Gastroesophageal sphincter (tissue), 4 donors: ENCODE results near the gene RAB7A. TPM values are rescaled to one million over a fixed set of nuclear protein-coding genes. Genes with fewer than 3 reads are reported as not detected.

Source experiments
- ATAC-seq: fragments of 150-250 bp; one replicate; pipeline ENCODE4 v1.9.1; 2016; ENCODE audit warnings: mild to moderate bottlenecking, moderate library complexity
- H3K27ac ChIP-seq, 4 donors: fragments of 200-600 bp; sonication (generic) in 3 of 4; 1 replicate in 3 of 4; 2 replicates in 1 of 4; pipeline ENCODE4 v1.5.1; 2016 to 2019
- H3K27me3 ChIP-seq: fragments of 200-600 bp; sonication (generic); one replicate; pipeline ENCODE4 v1.5.1; 2019
- H3K36me3 ChIP-seq, 2 donors: fragments of 200-600 bp; sonication (generic); one replicate each; pipeline ENCODE4 v1.5.1; 2019; ENCODE audit warnings: control low read depth in 1 of 2
- H3K4me1 ChIP-seq, 3 donors: fragments of 200-600 bp; sonication (generic); 1 replicate in 2 of 3; 2 replicates in 1 of 3; pipeline ENCODE4 v1.5.1; 2016 to 2019; ENCODE audit warnings: control low read depth in 2 of 3
- H3K4me3 ChIP-seq, 2 donors: fragments of 200-600 bp; sonication (generic); one replicate each; pipeline ENCODE4 v1.5.1; 2019; ENCODE audit warnings: mild to moderate bottlenecking in 1 of 2, moderate library complexity in 1 of 2
- H3K9me3 ChIP-seq, 3 donors: fragments of 200-600 bp; sonication (generic); one replicate each; pipeline ENCODE4 v1.5.1; 2017 to 2019; ENCODE audit warnings: control low read depth in 2 of 3
- EP300 ChIP-seq: sonication (generic); formaldehyde crosslinking; IDR thresholded peaks from one replicate; pipeline ENCODE4 v1.6.1; 2017; ENCODE audit warnings: antibody characterized with exemption, mild to moderate bottlenecking
- POLR2A ChIP-seq, 2 donors: fragments of 450-650 bp; IDR thresholded peaks; one replicate each; pipeline ENCODE4 v1.6.1; 2017; ENCODE audit warnings: antibody characterized with exemption in 2 of 2, mild to moderate bottlenecking in 2 of 2, moderate library complexity in 1 of 2
- POLR2AphosphoS5 ChIP-seq: sonication (generic); formaldehyde crosslinking; IDR thresholded peaks from one replicate; pipeline ENCODE4 v1.6.1; 2017; ENCODE audit warnings: antibody characterized with exemption
- whole genome bisulfite sequencing, 2 donors: methylation state at CpG; one replicate each; pipeline ENCODE4 v1.1.5; 2018; ENCODE audit warnings: low coverage in 1 of 2; 5-methylcytosine and 5-hydroxymethylcytosine counted together
- total RNA-seq, 4 donors: library from RNA; depleted of rRNA; stranded (reverse); fragments of >200 nt; gene quantifications; one replicate each; pipeline ENCODE4 v1.1.0, GENCODE V29; 2016
- TF ChIP-seq, protein P1 (sequence below), 4 experiments: fragments of 200-600 bp in 2 of 4; fragments of 450-650 bp in 2 of 4; sonication (generic) in 1 of 4; IDR thresholded peaks; one replicate each; pipeline ENCODE4 v1.5.1; 2017 to 2019; ENCODE audit warnings: antibody characterized with exemption in 4 of 4, mild to moderate bottlenecking in 2 of 4, moderate library complexity in 2 of 4

Gene RAB7A
- total RNA-seq, 4 donors from 2014 or later, result 77.9 to 109 (median 87.2) TPM

DNA sequence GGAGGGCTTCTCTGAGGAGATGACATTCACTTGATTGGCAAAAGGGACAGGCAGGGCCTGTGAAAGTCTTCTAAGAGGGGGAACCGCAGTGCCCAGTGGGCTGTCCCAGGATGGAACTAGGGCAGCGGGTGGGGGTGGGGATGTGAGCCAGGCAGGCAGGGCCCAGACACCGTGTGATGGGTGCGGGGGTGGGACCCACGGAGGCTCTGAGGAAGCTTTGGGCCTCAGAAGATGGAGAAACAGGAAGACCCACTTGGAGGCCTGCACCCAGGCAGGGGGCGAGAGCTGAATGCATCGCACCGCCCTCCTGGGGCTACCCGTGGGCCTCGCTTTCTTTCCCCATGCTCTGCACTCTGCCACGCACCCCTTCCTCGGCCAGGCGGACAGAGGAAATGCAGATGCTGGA lies 120.5 kb downstream of the RAB7A start:
- Histone ChIP-seq H3K4me1 (peaks cover 0 to 20% (median 3%) of the 10 kb centered on the region in 3 donors), H3K27ac (peak overlapping the region in 3 of 4 donors; percentile 74 to 78 (median 78)), H3K36me3 (no peaks in the 10 kb centered on the region), H3K4me3 (peak overlapping the region in 1 of 2 donors; percentile 55), H3K9me3 (no peaks in the 10 kb centered on the region), H3K27me3 (no peaks in the 10 kb centered on the region)
- no peak for ATAC-seq
- TF ChIP-seq POLR2AphosphoS5 (no peak), POLR2A (IDR thresholded peaks at IDR 0.05) (no peak), EP300 (no peak)
- TF ChIP-seq, protein P1, sequence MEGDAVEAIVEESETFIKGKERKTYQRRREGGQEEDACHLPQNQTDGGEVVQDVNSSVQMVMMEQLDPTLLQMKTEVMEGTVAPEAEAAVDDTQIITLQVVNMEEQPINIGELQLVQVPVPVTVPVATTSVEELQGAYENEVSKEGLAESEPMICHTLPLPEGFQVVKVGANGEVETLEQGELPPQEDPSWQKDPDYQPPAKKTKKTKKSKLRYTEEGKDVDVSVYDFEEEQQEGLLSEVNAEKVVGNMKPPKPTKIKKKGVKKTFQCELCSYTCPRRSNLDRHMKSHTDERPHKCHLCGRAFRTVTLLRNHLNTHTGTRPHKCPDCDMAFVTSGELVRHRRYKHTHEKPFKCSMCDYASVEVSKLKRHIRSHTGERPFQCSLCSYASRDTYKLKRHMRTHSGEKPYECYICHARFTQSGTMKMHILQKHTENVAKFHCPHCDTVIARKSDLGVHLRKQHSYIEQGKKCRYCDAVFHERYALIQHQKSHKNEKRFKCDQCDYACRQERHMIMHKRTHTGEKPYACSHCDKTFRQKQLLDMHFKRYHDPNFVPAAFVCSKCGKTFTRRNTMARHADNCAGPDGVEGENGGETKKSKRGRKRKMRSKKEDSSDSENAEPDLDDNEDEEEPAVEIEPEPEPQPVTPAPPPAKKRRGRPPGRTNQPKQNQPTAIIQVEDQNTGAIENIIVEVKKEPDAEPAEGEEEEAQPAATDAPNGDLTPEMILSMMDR (IDR thresholded peaks at IDR 0.05), result no peak
- WGBS, 2 donors, result 22 to 51% methylated on average over 3 of the region's 13 CpGs

DNA sequence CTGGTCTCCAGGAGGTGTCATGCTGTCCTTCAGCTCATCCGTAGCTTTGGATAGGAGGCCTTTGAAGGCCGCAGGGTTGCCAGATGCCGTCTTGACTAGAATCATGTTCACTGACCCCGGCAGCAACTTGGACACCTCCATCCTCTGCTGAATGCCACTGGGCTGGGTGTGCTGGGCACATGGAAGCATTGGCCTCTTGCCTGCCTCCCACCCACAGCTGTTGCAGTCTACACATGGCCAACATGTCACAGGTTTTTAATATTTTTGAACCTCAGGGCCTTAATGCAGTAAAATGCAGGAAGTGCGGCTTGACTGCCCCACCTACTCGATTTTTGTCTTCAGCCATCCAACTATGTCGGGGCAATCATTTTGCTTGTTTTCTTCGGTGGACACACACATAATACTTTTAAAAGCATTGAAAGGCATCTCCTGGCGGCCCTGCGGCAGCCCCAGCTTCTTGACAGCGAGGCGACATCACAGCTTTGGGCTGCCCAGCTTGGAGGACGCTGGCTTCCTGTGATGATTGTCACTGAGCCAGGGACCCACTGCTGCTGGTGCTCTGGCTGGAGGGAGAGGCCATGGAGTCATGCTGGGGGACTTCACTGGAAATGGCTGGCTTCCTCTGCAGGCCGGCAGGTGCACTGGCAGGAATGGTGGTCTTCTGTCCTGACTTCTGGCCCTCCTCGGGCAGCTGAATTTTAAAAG lies 121.8 kb downstream of the RAB7A start:
- no peaks in the 10 kb centered on the region for H3K27me3 ChIP-seq
- no peak overlapping the region for H3K4me3 ChIP-seq
- H3K4me1 ChIP-seq, result peaks cover 0 to 20% (median 3%) of the 10 kb centered on the region in 3 donors
- H3K9me3 ChIP-seq, result no peaks in the 10 kb centered on the region
- no peak for ATAC-seq
- no peaks in the 10 kb centered on the region for H3K36me3 ChIP-seq
- TF ChIP-seq POLR2A (IDR thresholded peaks at IDR 0.05) (no peak), POLR2AphosphoS5 (no peak), EP300 (no peak)
- TF ChIP-seq, protein P1 (IDR thresholded peaks at IDR 0.05), result no peak
- WGBS, 2 donors, result 84 to 86% methylated on average over 5 to 7 of the region's 15 CpGs
- H3K27ac ChIP-seq, result no peak overlapping the region

DNA sequence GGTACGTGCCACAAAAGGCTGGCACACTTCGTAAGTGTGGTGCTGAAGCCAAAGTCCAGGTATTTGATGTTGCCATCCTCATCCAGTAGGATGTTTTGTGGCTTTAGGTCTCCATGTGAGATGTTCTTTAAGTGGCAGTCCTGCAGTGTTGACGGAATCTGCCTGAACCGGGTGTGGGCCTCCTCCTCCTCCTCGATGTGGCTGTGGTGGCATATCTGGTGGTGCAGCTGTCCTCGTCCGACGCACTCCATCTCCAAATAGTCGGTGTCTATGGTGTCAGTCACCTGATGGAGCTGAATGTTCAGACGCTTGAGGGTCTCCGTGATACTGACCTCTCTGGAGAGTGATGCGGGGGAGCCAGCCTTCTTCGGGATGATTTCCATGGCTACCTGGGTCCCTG lies 123.0 kb downstream of the RAB7A start:
- Histone ChIP-seq H3K4me3 (no peak overlapping the region), H3K36me3 (no peaks in the 10 kb centered on the region), H3K4me1 (peaks cover 0 to 20% (median 3%) of the 10 kb centered on the region in 3 donors), H3K27me3 (no peaks in the 10 kb centered on the region), H3K9me3 (peaks cover 0 to 2% (median 0%) of the 10 kb centered on the region in 3 donors), H3K27ac (no peak overlapping the region)
- TF ChIP-seq EP300 (no peak), POLR2A (IDR thresholded peaks at IDR 0.05) (no peak), POLR2AphosphoS5 (no peak)
- TF ChIP-seq, protein P1 (IDR thresholded peaks at IDR 0.05), result no peak
- 92% methylated on average over 10 of the region's 13 CpGs; no CpG with 5 or more reads in 1 of the 2 donors for WGBS, 2 donors
- ATAC-seq, result no peak

DNA sequence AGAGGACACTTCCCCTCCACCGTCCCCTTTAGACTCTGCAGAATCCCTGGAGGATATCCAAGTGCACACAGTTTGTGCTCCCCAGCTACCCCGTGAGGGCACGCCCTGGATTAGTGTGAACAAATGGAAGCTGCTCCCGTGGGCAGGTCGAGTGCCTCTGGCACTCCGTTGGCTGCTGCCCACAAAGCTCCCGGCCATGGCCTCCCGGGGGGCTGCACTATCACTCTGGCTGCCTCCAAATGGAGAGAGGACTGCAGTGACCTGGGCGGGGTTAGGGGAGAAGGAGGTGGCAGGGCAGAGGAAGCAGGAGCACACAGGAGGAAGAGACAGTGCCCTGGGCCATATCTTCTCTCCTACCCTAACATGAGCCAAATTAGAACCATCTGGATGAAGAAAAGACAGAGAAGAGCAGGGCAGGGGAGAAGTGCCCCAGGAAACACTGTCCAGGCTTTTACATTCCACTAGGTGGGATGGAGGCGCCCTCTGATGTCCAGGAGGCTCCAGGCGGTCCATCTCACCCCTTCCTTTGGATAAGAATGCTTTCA lies 124.0 kb downstream of the RAB7A start:
- H3K27ac ChIP-seq, result no peak overlapping the region
- no peaks in the 10 kb centered on the region for H3K27me3 ChIP-seq
- peaks cover 0 to 18% (median 3%) of the 10 kb centered on the region in 3 donors for H3K4me1 ChIP-seq
- TF ChIP-seq EP300, result no peak
- TF ChIP-seq, protein P1 (IDR thresholded peaks at IDR 0.05), result no peak
- H3K36me3 ChIP-seq, result no peaks in the 10 kb centered on the region
- no peak for ATAC-seq
- H3K4me3 ChIP-seq, result no peak overlapping the region
- 90 to 92% methylated on average over 2 of the region's 11 CpGs for WGBS, 2 donors
- H3K9me3 ChIP-seq, result peaks cover 0 to 10% (median 0%) of the 10 kb centered on the region in 3 donors

DNA sequence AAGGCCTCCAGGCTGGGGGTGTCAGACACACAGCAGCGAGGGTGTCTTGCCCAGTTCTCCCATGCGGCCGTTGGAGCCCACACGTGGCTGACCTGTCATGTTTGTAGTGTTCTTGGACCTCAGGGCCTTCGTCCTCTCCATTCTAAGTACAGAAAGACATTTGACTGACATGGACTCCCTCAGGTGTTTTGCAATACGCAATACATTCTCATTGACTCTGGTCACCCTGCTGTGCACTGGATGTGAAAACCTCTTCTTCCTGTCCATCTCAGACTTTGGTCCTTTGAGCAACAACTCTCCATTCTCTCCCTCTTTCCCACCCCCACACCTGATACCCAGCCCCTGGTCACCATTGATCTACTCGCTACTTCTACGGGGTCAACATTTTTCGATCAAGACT lies 124.6 kb downstream of the RAB7A start:
- peaks cover 0 to 12% (median 3%) of the 10 kb centered on the region in 3 donors for H3K4me1 ChIP-seq
- ATAC-seq, result no peak
- H3K27me3 ChIP-seq, result no peaks in the 10 kb centered on the region
- no peaks in the 10 kb centered on the region for H3K36me3 ChIP-seq
- H3K27ac ChIP-seq, result no peak overlapping the region
- TF ChIP-seq EP300 (no peak), POLR2A (IDR thresholded peaks at IDR 0.05) (no peak)
- TF ChIP-seq, protein P1 (IDR thresholded peaks at IDR 0.05), result no peak
- 92% methylated on average over 9 of the region's 9 CpGs; no CpG with 5 or more reads in 1 of the 2 donors for WGBS, 2 donors
- no peak overlapping the region for H3K4me3 ChIP-seq
- H3K9me3 ChIP-seq, result peaks cover 0 to 10% (median 0%) of the 10 kb centered on the region in 3 donors
